K562 (cell line): ENCODE results near the gene UQCRH. TPM values are rescaled to one million over a fixed set of nuclear protein-coding genes. Genes with fewer than 3 reads are reported as not detected.

Experiments
- CBFB ChIP-seq: sonication (generic); formaldehyde crosslinking; IDR thresholded peaks from 2 replicates; pipeline ENCODE4 v1.4.0; 2020; ENCODE audit warnings: mild to moderate bottlenecking, missing genetic modification reagents
- EP300 ChIP-seq: IDR thresholded peaks from 2 replicates; pipeline ENCODE4 v1.6.1; 2012; ENCODE audit warnings: low read length, improper control_type of control experiment
- FOXA3 ChIP-seq, 2 experiments: fragments of 450-650 bp in 1 of 2; sonication (generic) in 1 of 2; formaldehyde crosslinking; IDR thresholded peaks in 1 of 2; conservative IDR thresholded peaks in 1 of 2; 2 replicates each; pipeline versions ENCODE4 v1.4.0 to v1.8.0; 2020 to 2022; ENCODE audit warnings: mild to moderate bottlenecking in 2 of 2, missing genetic modification reagents in 1 of 2
- MXI1 ChIP-seq: IDR thresholded peaks from 2 replicates; pipeline ENCODE4 v1.6.1; 2011; ENCODE audit warnings: low read depth, mild to moderate bottlenecking, improper control_type of control experiment, low read length
- NBN ChIP-seq: fragments of 450-650 bp; IDR thresholded peaks from 2 replicates; pipeline ENCODE4 v1.6.1; 2016; ENCODE audit warnings: low read depth, mild to moderate bottlenecking
- PCBP1 ChIP-seq: fragments of 200-400 bp; formaldehyde crosslinking; IDR thresholded peaks from 2 replicates; pipeline ENCODE4 v1.6.1; 2018; ENCODE audit warnings: mild to moderate bottlenecking, low read depth, low read length; ENCODE audit not compliant: poor library complexity, severe bottlenecking
- RAD21 ChIP-seq, 2 experiments: fragments of 250-450 bp in 1 of 2; fragments of 450-650 bp in 1 of 2; sonication (Bioruptor Pico) in 1 of 2; formaldehyde crosslinking in 1 of 2; IDR thresholded peaks in 1 of 2; conservative IDR thresholded peaks in 1 of 2; 2 replicates each; pipeline versions ENCODE4 v1.4.0 to v1.8.0; 2020 to 2022; ENCODE audit warnings: mild to moderate bottlenecking in 2 of 2, moderate library complexity in 1 of 2
- polyA plus RNA-seq, 8 experiments: library from polyadenylated mRNA; depleted of rRNA in 4 of 8; stranded (reverse) in 5 of 8; unstranded in 3 of 8; fragments of >200 nt; fragmentation: Nextera tagmentation in 2 of 8; fragmentation: Illumina TruSeq in 1 of 8; extraction: Ambion mirVana in 2 of 8; extraction: Trizol in 1 of 8; gene quantifications; 2 replicates each; pipeline versions ENCODE4 v1.2.1 to v1.2.3, GENCODE V29; 2011 to 2014; ENCODE audit warnings: inconsistent platforms in 1 of 8, missing spikeins in 1 of 8
- total RNA-seq, 7 experiments: library from RNA; depleted of rRNA in 6 of 7; stranded (reverse); fragments of >200 nt in 6 of 7; fragmentation: Illumina TruSeq in 2 of 7; extraction: Trizol in 2 of 7; gene quantifications; 2 replicates each; pipeline versions ENCODE4 v1.2.1 to v1.2.3, GENCODE V29; 2011 to 2021; ENCODE audit warnings: low replicate concordance in 1 of 7
- TF ChIP-seq, protein P1 (sequence below), 2 experiments: fragments of 450-650 bp in 1 of 2; sonication (generic) in 1 of 2; formaldehyde crosslinking in 1 of 2; IDR thresholded peaks in 1 of 2; conservative IDR thresholded peaks in 1 of 2; 2 replicates each; pipeline versions ENCODE4 v1.6.1 to v1.8.1; 2016 to 2023; ENCODE audit warnings: mild to moderate bottlenecking in 2 of 2, moderate library complexity in 2 of 2, inconsistent platforms in 1 of 2, missing genetic modification reagents in 1 of 2
- TF ChIP-seq, protein P2 (sequence below): sonication (generic); formaldehyde crosslinking; IDR thresholded peaks from 2 replicates; pipeline ENCODE4 v1.8.1; 2023; ENCODE audit warnings: mild to moderate bottlenecking, missing genetic modification reagents

UQCRH gene
- total and polyA plus RNA-seq, 9 of the 15 experiments (the other 6 are each of a cell fraction or from before 2014, with no cell fraction given) = 1,267 to 5,184 (median 2,410) TPM

DNA sequence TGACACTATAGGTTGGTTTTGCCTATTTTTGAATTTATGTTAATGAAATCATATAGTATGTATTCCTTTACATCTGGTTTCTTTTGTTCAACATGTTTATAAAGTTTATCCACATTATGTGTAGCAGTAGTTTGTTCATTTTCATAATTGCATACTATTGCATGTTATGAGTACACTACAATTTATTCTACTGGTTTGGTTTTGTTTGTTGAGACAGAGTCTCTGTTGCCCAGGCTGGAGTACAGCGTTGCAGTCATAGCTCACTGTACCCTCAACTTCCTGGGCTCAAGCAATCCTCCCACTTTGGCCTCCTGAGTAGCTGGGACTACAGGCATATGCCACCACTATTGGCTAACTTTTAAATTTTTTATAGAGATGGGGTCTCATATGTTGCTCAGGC lies 34.9 kb upstream of the UQCRH start (continued):
- TF ChIP-seq PCBP1 = no peak
- no peak for TF ChIP-seq RAD21 (CRISPR knock-in tag; conservative IDR thresholded peaks at IDR 0.05 in 1 of 2, IDR thresholded peaks at IDR 0.05 in 1 of 2)
- TF ChIP-seq, protein P1, sequence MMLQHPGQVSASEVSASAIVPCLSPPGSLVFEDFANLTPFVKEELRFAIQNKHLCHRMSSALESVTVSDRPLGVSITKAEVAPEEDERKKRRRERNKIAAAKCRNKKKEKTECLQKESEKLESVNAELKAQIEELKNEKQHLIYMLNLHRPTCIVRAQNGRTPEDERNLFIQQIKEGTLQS (IDR thresholded peaks at IDR 0.05) = no peak
- TF ChIP-seq, protein P1 (CRISPR knock-in tag; conservative IDR thresholded peaks at IDR 0.05) = no peak
- no peak for TF ChIP-seq NBN
- no peak for TF ChIP-seq FOXA3 (CRISPR knock-in tag; conservative IDR thresholded peaks at IDR 0.05 in 1 of 2, IDR thresholded peaks at IDR 0.05 in 1 of 2)
- TF ChIP-seq, protein P2, sequence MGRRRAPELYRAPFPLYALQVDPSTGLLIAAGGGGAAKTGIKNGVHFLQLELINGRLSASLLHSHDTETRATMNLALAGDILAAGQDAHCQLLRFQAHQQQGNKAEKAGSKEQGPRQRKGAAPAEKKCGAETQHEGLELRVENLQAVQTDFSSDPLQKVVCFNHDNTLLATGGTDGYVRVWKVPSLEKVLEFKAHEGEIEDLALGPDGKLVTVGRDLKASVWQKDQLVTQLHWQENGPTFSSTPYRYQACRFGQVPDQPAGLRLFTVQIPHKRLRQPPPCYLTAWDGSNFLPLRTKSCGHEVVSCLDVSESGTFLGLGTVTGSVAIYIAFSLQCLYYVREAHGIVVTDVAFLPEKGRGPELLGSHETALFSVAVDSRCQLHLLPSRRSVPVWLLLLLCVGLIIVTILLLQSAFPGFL (CRISPR knock-in tag) = no peak
- TF ChIP-seq EP300 = no peak
- no peak for TF ChIP-seq CBFB
- no peak for TF ChIP-seq MXI1
